ENCODE measurements around the gene PTPRE. TPM values are rescaled to one million over a fixed set of nuclear protein-coding genes. Genes with fewer than 3 reads are reported as not detected.

Gene PTPRE
- polyA plus RNA-seq, 5 donors, result 7.2 to 10.1 (median 7.6) TPM

DNA sequence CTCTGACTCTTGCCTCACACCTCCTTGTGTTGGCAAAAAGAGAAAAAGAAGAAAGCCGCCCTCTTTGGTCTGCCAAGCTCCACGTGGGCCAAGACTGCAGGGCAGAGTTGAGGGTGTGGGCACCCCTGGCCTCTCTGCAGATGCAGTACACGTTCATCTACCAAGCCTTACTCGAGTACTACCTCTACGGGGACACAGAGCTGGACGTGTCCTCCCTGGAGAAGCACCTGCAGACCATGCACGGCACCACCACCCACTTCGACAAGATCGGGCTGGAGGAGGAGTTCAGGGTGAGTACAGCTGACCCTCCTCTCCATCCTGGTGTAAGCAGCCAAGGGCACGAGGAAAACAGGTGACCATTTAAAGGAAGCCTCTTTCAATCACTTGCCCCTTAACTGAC lies 163.3 kb downstream of the PTPRE start:
- DNase-seq, result no peak

- no peak for DNase-seq
Observed at GRCh38 chr10:128070721-128071416, 164.0 kb downstream of the PTPRE start.

- DNase-seq, result no peak
Observed at GRCh38 chr10:128071417-128071782, 164.5 kb downstream of the PTPRE start.

DNA sequence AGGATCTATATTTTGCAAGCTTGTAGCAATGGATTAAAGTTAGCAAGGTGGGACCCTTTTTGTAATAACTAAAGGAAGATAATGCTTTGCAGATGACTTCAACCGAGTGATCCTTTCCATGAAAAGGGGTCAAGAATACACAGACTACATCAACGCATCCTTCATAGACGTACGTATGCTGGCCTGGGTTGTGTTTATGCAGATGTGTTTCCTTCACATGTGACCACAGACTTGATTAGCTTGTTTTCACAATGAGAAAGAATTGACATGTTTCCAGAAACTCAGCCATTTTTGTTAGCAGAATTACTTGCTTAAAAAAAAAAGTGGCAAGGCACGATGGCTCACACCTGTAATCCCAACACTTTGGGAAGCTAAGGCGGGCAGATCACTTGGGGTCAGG lies 165.1 kb downstream of the PTPRE start:
- DNase-seq, result no peak

GRCh38 chr10:128072941-128073645 lies 166.2 kb downstream of the PTPRE start:
- DNase-seq, result no peak

- DNase-seq, result no peak
Observed at GRCh38 chr10:128073890-128074289, 167.0 kb downstream of the PTPRE start.

- no peak for DNase-seq
Observed at GRCh38 chr10:128074589-128074988, 167.7 kb downstream of the PTPRE start.

GRCh38 chr10:128077155-128077875 lies 170.4 kb downstream of the PTPRE start:
- DNase-seq, result no peak

- no peak for DNase-seq
Observed at GRCh38 chr10:128078136-128078969, 171.4 kb downstream of the PTPRE start.

GRCh38 chr10:128080231-128080630 lies 173.3 kb downstream of the PTPRE start:
- no peak for DNase-seq

DNA sequence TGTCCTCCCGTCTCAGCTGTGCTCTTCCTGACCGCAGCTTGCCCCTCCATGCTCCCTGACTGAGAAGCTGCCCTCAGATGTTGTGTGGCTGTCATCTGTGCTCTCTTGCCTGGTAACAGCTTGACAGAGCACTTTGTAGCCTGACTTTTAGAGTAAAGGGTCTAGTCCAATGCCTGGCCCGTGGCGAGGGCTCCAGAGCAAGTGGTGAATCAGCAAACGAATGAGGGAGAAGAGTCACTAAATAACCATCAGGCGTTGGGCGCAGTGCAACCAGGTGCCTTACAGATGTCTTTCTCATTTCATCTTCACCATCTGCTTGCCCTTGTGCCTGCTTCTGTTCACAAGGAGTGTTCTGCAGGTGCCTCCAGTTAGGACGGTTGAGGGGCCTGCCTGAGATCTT lies 173.7 kb downstream of the PTPRE start:
- no peak for DNase-seq

- DNase-seq, result no peak
Observed at GRCh38 chr10:128081222-128081621, 174.3 kb downstream of the PTPRE start.

DNA sequence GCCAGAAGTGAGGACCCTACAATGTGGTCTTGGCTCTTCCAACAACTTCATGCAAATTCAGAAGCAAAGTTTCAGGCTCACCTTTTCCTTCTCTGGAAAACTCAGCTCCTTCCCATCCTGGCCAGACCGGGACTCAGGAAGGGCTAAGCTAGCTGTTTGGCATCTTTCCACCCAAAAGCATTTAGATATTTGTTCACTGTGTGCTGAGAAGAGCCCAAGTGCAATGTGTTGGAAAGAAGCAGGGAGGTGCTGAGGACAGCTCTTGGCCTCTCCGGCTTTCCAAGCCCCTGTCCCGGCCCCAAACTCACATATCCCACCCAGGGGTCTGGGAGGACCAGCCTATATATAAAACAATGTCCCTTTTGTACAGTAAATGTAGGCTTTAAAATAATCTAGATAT lies 174.8 kb downstream of the PTPRE start:
- DNase-seq, result no peak

- DNase-seq, result no peak
Observed at GRCh38 chr10:128083191-128083895, 176.4 kb downstream of the PTPRE start.

DNA sequence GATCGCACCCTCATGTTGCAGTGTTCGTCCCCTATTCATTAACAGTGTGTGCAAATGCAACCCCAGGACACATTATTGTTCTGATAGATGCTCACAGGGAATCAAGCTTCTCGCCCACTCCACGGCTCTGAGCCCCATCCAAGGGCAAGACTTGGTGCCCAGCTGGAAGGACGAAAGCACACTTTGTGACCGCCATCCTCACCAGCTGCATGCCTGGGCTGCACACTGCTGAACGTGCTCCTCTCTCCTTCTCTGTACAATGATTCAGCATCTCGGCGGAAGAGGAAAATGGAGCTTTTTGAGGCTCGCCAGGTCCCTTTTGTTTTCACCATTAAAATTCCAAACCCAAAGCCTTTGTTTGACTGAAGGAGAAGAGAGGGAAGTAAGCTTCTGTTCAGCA lies 177.5 kb downstream of the PTPRE start:
- no peak for DNase-seq

DNA sequence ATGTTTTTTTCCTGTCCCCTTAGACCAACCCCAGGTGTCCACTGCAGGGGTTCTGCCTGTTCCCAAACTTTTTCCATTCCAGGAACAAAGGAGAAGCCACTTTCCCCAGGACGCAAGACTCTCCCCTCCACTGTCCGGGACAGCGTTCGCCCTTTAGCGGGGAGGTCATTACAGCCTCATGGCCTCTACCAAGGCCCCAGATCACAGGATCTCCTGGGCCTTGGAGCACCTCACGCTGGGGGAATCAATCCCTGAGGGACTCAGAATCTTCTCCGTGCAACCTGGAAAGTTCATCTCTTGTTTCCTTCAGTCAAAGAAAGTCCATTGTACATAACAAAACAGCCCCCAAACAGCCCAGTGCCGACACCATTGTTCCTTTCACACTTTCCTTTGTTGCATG lies 178.1 kb downstream of the PTPRE start:
- DNase-seq, result no peak

DNA sequence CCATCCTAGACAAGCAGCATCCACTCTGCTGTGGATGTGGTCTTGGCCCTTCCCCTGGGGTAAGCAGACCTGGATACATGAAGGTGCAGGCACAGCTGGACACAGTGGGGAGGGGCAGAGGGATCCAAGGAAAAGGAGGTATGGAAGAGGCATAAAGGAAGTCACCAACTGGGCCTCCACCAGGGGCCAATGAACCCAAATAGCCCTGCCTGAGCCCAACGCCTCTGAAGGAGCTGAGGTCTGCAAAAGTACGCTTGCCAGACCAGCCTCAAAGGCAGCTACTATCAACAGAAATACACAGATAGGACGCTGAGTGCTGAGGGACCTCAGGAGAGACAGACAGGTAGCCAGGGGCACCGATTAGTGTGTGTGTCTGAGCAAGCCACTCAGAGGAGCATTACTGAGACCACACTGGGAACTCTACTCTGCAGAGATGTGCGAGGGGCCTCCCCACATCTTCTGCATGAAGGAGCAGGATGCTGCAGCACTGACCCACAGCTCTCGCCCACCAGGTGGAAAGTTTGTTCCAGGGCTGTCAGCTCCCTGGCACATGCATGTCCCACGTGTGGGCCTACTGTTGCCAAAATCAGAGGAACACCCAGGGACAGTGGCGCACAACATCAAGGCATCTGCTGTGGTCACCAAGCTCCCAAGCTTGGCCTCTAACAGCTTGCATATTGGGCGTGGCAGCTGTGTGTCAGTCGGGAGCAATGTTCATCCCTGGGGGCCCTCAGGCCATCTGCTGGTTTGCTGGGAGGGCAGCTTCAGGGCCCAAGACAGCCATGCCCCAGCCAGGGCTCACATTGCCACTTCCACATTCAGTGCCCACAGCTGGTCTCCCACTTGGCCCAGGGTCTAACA lies 179.3 kb downstream of the PTPRE start:
- no peak for DNase-seq

- no peak for DNase-seq
Observed at GRCh38 chr10:128087146-128087883, 180.4 kb downstream of the PTPRE start.

- no peak for DNase-seq
Observed at GRCh38 chr10:128087884-128088709, 181.2 kb downstream of the PTPRE start.

Measured in right lung (tissue), 5 donors.